ENCODE results near the gene PGM1. TPM values are rescaled to one million over a fixed set of nuclear protein-coding genes. Genes with fewer than 3 reads are reported as not detected.

The PGM1 gene
- polyA plus RNA-seq, 3 donors = 8.2 to 39.8 (median 28.7) TPM

DNA sequence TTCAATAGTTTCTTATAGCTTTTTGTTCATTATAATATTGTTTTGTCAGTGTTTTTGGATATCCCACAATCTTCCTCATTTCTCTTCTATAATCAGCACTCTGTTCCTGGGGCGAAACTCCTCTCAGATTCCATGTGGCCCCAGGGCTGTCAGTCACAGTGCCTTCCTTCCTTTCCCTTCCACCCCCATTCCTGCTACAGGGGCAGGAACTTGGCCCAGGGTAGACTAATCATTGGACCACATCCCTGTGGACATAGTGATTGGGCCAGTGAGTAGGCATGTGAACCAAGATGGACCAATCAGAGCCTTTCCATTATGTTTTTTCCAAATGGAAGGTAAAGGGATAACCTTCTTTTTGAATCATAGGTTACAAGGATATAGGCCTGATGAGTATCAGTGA lies 78.3 kb downstream of the PGM1 start:
- H3K4me1 ChIP-seq (ENCODE audit: control insufficient read depth in 1 of 2, insufficient read depth in 2 of 2, low read length in 2 of 2) = no peaks in the 10 kb centered on the region
- H3K27me3 ChIP-seq (ENCODE audit: control insufficient read depth in 2 of 2, insufficient read depth in 2 of 2, low read length in 2 of 2) = no peaks in the 10 kb centered on the region
- no peak overlapping the region for H2AFZ ChIP-seq (ENCODE audit: insufficient read depth, low read depth, low read length, poor library complexity, severe bottlenecking)
- intact Hi-C loops (cut with micrococcal nuclease) = no loop called here
- H3K36me3 ChIP-seq (replicated peaks in 1 of 2; ENCODE audit: control insufficient read depth in 1 of 2, insufficient read depth in 2 of 2, low read length in 2 of 2) = no peaks in the 10 kb centered on the region
- no peaks in the 10 kb centered on the region for H3K4me1 Mint-ChIP-seq
- no peak overlapping the region for H3K9ac ChIP-seq (ENCODE audit: insufficient read depth, low read length, poor library complexity, severe bottlenecking)
- H3K9me3 Mint-ChIP-seq = no peaks in the 10 kb centered on the region
- H3K4me3 Mint-ChIP-seq = no peak overlapping the region
- DNase-seq = no peak
- H3K27ac ChIP-seq (ENCODE audit: low read depth in 1 of 2, low read length in 2 of 2) = no peak overlapping the region
- H4K20me1 ChIP-seq (ENCODE audit: insufficient read depth, low read length) = no peaks in the 10 kb centered on the region
- no peaks in the 10 kb centered on the region for H3K9me3 ChIP-seq (replicated peaks in 1 of 2; ENCODE audit: control insufficient read depth in 1 of 2, insufficient read depth in 1 of 2, low read length in 2 of 2)
- no peak overlapping the region for H3K4me3 ChIP-seq (replicated peaks in 1 of 3; ENCODE audit: low read depth in 2 of 3, low read length in 3 of 3)
- TF ChIP-seq, protein P1, sequence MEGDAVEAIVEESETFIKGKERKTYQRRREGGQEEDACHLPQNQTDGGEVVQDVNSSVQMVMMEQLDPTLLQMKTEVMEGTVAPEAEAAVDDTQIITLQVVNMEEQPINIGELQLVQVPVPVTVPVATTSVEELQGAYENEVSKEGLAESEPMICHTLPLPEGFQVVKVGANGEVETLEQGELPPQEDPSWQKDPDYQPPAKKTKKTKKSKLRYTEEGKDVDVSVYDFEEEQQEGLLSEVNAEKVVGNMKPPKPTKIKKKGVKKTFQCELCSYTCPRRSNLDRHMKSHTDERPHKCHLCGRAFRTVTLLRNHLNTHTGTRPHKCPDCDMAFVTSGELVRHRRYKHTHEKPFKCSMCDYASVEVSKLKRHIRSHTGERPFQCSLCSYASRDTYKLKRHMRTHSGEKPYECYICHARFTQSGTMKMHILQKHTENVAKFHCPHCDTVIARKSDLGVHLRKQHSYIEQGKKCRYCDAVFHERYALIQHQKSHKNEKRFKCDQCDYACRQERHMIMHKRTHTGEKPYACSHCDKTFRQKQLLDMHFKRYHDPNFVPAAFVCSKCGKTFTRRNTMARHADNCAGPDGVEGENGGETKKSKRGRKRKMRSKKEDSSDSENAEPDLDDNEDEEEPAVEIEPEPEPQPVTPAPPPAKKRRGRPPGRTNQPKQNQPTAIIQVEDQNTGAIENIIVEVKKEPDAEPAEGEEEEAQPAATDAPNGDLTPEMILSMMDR (IDR thresholded peaks at IDR 0.05) = no peak
- H3K79me2 ChIP-seq (ENCODE audit: insufficient read depth, low read length) = no peaks in the 10 kb centered on the region
- no peak overlapping the region for H3K27ac Mint-ChIP-seq
- no peaks in the 10 kb centered on the region for H3K36me3 Mint-ChIP-seq
- no CpG with 5 or more reads among the region's 1 CpG for WGBS (ENCODE audit: insufficient coverage)
- no peaks in the 10 kb centered on the region for H3K27me3 Mint-ChIP-seq (ENCODE audit: low read depth in 3 of 3)
- no peak overlapping the region for H3K4me2 ChIP-seq (replicated peaks; ENCODE audit: extremely low read depth, low read length, poor library complexity, severe bottlenecking)

DNA sequence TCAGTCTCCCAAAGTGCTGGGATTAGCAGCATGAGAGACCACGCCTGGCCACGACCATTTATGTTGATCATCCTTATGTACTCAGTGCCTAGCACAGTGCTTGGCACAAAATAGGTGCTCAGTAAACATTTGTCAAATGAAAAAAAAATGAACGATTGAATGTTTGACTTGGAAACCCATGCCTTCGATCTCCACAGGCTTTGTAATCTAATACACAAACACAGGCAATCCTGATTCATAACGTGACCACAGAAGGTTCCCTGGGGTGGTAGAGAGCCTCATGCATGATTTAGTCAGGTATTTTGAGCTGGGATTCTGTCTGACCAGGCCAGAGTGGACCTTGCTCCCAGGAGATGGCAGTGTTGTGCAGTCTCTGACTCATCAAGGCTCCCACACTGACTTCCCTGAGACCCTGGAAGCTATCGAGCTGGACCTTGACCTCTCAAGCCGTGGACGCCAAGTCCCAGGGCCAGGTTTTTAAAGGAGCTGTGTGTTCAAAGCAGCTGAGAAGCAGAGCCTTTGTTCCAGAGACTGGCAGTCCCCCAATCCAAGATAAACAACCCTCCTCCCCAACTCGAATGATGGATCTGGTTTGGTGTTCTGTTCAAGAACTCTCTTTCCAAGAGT lies 81.1 kb downstream of the PGM1 start:
- H3K4me1 ChIP-seq (ENCODE audit: control insufficient read depth in 1 of 2, insufficient read depth in 2 of 2, low read length in 2 of 2) = no peaks in the 10 kb centered on the region
- H2AFZ ChIP-seq (ENCODE audit: insufficient read depth, low read depth, low read length, poor library complexity, severe bottlenecking) = no peak overlapping the region
- Mint-ChIP-seq H3K36me3 (no peaks in the 10 kb centered on the region), H3K27ac (no peak overlapping the region), H3K27me3 (ENCODE audit: low read depth in 3 of 3) (peaks cover 0 to 2% (median 0%) of the 10 kb centered on the region in 3 donors), H3K4me3 (no peak overlapping the region), H3K4me1 (no peaks in the 10 kb centered on the region), H3K9me3 (peaks cover 0 to 2% (median 1%) of the 10 kb centered on the region in 7 donors)
- H3K4me3 ChIP-seq (replicated peaks in 1 of 3; ENCODE audit: low read depth in 2 of 3, low read length in 3 of 3) = no peak overlapping the region
- 90% methylated on average over 4 of the region's 9 CpGs for WGBS (ENCODE audit: insufficient coverage)
- no peak for DNase-seq
- no peaks in the 10 kb centered on the region for H3K36me3 ChIP-seq (replicated peaks in 1 of 2; ENCODE audit: control insufficient read depth in 1 of 2, insufficient read depth in 2 of 2, low read length in 2 of 2)
- no peaks in the 10 kb centered on the region for H3K27me3 ChIP-seq (ENCODE audit: control insufficient read depth in 2 of 2, insufficient read depth in 2 of 2, low read length in 2 of 2)
- H3K79me2 ChIP-seq (ENCODE audit: insufficient read depth, low read length) = no peaks in the 10 kb centered on the region
- H4K20me1 ChIP-seq (ENCODE audit: insufficient read depth, low read length) = no peaks in the 10 kb centered on the region
- no peak overlapping the region for H3K4me2 ChIP-seq (replicated peaks; ENCODE audit: extremely low read depth, low read length, poor library complexity, severe bottlenecking)
- no peak overlapping the region for H3K27ac ChIP-seq (ENCODE audit: low read depth in 1 of 2, low read length in 2 of 2)
- intact Hi-C loops (cut with micrococcal nuclease) = no loop called here
- no peaks in the 10 kb centered on the region for H3K9me3 ChIP-seq (replicated peaks in 1 of 2; ENCODE audit: control insufficient read depth in 1 of 2, insufficient read depth in 1 of 2, low read length in 2 of 2)
- no peak overlapping the region for H3K9ac ChIP-seq (ENCODE audit: insufficient read depth, low read length, poor library complexity, severe bottlenecking)
- TF ChIP-seq, protein P1 (IDR thresholded peaks at IDR 0.05) = no peak

Measured in CD14-positive monocyte (primary cell).